Ishikawa (cell line): ENCODE results near the gene IFIH1.

ENCODE experiments used
- CEBPB ChIP-seq: IDR thresholded peaks from 2 replicates; pipeline ENCODE4 v1.6.1; 2012
- CREB1 ChIP-seq: IDR thresholded peaks from 2 replicates; pipeline ENCODE4 v1.6.1; 2012; ENCODE audit warnings: low read depth
- EGR1 ChIP-seq: IDR thresholded peaks from 2 replicates; pipeline ENCODE4 v1.6.1; 2012
- EP300 ChIP-seq: IDR thresholded peaks from 2 replicates; pipeline ENCODE4 v1.6.1; 2012; ENCODE audit warnings: borderline replicate concordance
- FOXM1 ChIP-seq: IDR thresholded peaks from 2 replicates; pipeline ENCODE4 v1.6.1; 2012; ENCODE audit warnings: low read depth, borderline replicate concordance
- NFIC ChIP-seq: IDR thresholded peaks from 2 replicates; pipeline ENCODE4 v1.6.1; 2012
- RAD21 ChIP-seq: IDR thresholded peaks from 2 replicates; pipeline ENCODE4 v1.6.1; 2012; ENCODE audit warnings: low read depth
- REST ChIP-seq: IDR thresholded peaks from 2 replicates; pipeline ENCODE4 v1.6.1; 2012; ENCODE audit warnings: low read depth, mild to moderate bottlenecking
- TAF1 ChIP-seq: IDR thresholded peaks from 2 replicates; pipeline ENCODE4 v1.6.1; 2012; ENCODE audit warnings: low read depth, mild to moderate bottlenecking
- TCF12 ChIP-seq: IDR thresholded peaks from 2 replicates; pipeline ENCODE4 v1.6.1; 2012; ENCODE audit warnings: low read depth
- TEAD4 ChIP-seq: IDR thresholded peaks from 2 replicates; pipeline ENCODE4 v1.6.1; 2012
- YY1 ChIP-seq: IDR thresholded peaks from 2 replicates; pipeline ENCODE4 v1.6.1; 2012; ENCODE audit warnings: low read depth
- TF ChIP-seq, protein P1 (sequence below): IDR thresholded peaks from 2 replicates; pipeline ENCODE4 v1.6.1; 2012
- TF ChIP-seq, protein P2 (sequence below): IDR thresholded peaks from 2 replicates; pipeline ENCODE4 v1.6.1; 2012

DNA sequence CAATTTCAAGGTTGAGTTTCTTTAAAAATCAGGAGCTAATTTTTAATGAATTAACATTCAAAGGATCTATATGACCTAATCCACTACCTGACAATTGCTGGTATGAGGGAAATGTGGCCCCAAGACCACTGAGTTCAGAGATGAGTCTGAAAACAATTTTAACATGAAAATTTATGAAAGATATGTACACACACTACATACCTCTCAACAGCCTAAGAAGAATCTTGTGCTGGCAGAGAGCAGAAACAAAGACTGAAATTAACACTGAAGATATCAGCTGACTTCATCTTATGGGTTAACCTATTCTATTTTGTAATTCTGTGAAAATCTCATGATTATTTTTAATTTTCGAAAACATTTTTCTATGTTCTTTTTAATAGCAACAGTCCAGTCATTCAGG is 76.9 kb downstream of the IFIH1 start:
- no peak for TF ChIP-seq TCF12
- TF ChIP-seq RAD21 = no peak
- TF ChIP-seq NFIC = no peak
- TF ChIP-seq, protein P1, sequence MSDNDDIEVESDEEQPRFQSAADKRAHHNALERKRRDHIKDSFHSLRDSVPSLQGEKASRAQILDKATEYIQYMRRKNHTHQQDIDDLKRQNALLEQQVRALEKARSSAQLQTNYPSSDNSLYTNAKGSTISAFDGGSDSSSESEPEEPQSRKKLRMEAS = no peak
- no peak for TF ChIP-seq YY1
- TF ChIP-seq TAF1 = no peak
- no peak for TF ChIP-seq EP300
- no peak for TF ChIP-seq EGR1
- no peak for TF ChIP-seq CREB1
- TF ChIP-seq REST = no peak
- TF ChIP-seq CEBPB = no peak
- TF ChIP-seq TEAD4 = no peak
- TF ChIP-seq FOXM1 = no peak
- TF ChIP-seq, protein P2, sequence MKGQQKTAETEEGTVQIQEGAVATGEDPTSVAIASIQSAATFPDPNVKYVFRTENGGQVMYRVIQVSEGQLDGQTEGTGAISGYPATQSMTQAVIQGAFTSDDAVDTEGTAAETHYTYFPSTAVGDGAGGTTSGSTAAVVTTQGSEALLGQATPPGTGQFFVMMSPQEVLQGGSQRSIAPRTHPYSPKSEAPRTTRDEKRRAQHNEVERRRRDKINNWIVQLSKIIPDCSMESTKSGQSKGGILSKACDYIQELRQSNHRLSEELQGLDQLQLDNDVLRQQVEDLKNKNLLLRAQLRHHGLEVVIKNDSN = no peak
